KBM-7 (cell line): ENCODE data around the gene EGFL7.
"Not testable (repeated sequence)": the region's sequence is repeated elsewhere in the genome, so short reads cannot be mapped to it uniquely, and the experiment has no call there.

Source experiments
- DNase-seq: peaks from one replicate; pipeline ENCODE4 v3.0.0-alpha.2; 2015
- in situ Hi-C: fragments of 300-500 bp; cut with MboI; formaldehyde crosslinking; loops from 2 replicates; pipeline ENCODE4 v1.14.3; 2020; ENCODE audit warnings: low sequenced_read_pairs, low pct_unique_long_range_greater_than_20kb, mixed read lengths

The EGFL7 gene

DNA sequence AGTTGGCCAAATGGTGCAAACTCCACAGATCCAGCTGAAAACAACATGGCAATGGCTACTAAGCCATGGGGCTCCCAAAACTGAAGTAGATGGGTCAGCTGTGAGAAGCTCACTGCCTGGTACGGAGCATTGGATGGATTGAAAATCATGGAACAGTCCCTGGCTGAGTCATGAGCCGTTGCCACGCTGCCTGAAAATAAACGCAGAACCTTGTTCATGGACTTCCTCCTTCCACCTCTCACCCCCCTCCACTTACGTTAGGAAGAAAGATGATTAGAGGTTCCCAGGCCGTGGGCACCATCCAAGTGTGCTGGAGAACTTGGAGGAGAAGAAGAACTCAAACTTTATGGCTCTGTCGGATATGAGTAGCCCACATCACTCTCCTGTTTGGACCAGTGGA lies 42.8 kb downstream of the EGFL7 start:
- in situ Hi-C loops = no loop called here
- DNase-seq = peak; percentile 72

DNA sequence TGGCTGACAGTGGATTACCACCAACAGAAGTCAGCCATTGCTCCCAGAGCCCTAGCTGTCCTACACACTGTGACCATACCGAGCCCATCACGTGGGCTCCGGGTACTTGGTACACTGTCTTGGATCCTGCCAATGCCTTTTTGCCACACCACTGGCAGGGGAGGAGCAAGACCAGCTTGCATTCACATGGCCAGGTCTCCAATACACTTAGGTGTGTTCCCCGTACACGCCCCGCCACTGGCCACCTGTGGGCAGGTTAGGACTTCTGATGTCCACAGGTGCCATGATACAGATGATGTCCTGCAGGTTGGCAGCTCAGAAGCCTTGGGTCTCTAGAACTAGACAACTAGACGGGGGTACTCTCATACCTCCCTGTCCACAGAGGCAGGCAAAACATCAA lies 44.3 kb downstream of the EGFL7 start:
- in situ Hi-C loops = no loop called here
- no peak for DNase-seq

DNA sequence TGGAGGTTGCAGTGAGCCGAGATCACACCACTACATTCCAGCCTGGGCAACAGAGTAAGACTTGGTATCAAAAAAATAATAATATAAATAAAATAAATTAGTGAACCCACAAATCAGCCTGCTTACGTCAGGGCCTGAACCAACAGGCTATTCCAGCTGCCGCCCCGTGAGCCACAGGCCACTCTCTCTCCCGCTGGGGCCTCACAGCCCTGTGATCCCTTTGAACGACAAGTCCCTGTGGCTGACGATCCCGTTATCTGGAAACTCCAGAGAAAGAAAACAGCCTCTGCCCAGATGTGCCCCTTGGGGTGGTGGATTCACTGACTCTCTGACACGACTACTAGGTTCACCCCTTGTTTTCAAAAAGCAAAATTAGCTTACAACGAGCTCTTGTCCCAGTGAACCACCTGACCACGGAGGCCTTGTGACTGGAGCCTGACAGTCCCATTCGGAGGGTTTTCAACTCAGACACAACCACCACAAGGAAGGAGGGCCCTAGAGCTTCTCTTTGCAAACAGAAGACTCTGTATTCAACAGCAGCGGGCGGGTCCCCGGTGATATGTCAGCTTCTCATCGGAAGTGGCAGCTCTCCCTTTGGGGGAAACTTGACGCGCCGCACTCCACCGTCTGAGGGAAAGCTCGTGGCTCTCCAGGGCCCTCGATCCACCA lies 45.3 kb downstream of the EGFL7 start:
- in situ Hi-C loops = no loop called here
- DNase-seq = no peak

DNA sequence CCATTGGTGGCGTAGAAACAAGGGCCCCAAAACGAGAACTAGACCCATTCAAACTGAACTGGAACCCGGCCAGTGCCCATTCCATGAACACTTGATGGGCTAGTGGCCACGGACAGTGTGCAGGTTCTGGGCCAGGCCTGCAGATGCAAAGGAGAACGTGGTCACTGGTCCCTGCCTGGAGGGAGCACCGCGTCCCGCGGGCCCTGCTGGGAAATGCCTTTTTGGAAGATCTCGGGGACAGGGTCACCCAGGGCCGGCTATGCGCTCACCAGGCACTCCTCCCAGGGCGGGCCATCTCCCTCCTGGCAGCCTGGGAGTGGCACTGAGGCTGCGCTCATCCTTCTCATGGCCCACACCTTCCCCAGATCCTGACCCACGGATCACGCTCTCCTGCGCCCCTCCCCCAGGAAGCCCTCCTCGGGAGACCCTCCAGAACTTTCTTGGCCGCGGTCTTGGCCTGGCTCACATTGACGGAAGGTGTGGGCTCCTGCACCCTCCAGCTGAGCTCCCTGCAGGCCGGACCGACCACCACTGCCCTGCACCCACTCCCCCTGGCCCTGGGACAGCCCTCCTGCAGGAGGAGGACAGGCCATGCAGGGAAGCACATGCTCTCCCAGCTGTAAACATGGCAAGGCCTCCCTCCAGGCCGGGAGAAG lies 46.9 kb downstream of the EGFL7 start:
- no peak for DNase-seq
- in situ Hi-C loops = no loop called here

DNA sequence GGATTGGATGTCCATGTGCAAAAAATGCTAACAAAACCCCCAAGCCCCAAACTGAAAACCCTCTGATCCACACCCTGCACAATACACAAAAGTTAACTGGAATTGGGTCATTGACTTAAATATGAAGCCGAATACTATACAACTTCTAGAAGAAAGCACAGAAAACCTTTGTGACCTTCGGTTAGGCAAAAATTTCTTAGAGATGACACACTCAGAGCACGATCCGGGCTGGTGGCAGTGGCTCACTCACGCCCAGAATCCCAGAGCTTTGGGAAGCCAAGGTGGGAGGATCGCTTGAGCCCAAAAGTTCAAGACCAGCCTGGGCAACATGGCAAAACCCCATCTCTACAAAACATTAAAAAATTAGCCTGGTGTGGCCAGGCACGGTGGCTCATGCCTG lies 47.8 kb downstream of the EGFL7 start:
- DNase-seq = no peak
- in situ Hi-C loops = no loop called here

DNA sequence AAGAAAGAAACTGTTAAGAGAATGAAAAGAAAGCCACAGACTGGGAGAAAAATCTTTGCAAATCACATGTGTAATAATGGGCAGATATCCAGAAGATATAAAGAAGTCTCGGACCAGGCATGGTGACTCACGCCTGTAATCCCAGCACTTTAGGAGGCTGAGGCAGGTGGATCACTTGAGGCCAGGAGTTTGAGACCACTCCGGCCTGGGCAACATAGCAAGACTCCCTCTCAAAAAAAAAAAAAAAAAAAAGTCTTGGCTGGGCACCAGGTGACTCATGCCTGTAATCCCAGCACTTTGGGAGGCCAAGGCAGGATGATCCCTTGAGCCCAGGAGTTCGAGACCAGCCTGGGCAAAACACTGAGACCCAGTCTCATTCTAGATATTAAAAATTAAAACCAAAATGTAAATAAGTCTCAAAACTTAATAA lies 48.5 kb downstream of the EGFL7 start:
- in situ Hi-C loops, DNase-seq: not testable (repeated sequence)

DNA sequence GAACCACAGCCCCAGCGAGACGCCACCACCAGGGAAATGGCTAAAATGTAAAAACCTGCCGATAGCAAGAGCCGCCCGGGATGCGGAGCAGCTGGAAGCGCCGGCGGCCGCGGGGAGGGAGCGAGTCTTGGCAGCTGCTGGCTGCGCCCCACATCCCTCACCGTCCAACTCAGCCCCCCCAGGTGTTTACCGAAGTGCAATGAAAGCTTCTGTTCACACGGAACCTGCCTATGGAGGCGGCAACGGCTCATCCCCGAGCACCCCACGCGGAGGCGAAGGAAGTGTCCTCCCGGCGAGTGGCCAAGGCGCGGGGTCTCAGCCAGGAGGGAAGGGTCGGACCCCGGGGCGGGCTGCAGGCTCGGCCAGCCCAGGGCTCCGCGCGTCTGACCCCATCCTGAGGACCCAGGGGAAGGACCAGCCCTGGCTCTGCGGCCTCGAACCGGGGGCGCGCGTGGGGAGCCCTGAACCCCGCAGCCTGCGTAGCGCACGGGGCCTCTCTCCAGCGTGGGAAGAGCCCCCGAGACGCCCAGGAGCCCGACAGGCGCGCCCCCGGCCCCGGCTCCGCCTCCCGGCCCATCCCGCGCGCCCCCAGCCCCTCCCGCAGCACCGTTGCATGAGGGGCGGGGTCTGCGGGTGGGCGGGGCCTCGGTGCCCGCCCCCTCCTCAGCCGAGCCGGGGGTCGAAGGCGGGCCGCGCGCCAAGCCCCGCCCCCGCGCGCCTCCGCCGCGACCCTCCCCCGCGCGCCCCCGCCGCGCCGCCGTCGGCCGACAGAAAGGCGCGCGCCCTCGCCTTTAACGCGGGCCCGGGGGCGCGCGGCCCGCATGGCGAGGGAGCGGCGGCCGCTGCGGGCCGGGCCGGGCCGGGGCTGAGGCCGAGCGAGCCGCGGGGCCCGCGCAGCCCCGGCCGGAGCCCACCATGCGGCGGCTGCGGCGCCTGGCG lies 49.3 kb downstream of the EGFL7 start, which contains the start of gene DIPK1B:
DIPK1B (plus strand) TSS at position 822 of the 939 bp plus-strand sequence; CDS start at position 916, 94 bp downstream.
- peak; percentile 58 for DNase-seq
- in situ Hi-C loops = no loop called here

DNA sequence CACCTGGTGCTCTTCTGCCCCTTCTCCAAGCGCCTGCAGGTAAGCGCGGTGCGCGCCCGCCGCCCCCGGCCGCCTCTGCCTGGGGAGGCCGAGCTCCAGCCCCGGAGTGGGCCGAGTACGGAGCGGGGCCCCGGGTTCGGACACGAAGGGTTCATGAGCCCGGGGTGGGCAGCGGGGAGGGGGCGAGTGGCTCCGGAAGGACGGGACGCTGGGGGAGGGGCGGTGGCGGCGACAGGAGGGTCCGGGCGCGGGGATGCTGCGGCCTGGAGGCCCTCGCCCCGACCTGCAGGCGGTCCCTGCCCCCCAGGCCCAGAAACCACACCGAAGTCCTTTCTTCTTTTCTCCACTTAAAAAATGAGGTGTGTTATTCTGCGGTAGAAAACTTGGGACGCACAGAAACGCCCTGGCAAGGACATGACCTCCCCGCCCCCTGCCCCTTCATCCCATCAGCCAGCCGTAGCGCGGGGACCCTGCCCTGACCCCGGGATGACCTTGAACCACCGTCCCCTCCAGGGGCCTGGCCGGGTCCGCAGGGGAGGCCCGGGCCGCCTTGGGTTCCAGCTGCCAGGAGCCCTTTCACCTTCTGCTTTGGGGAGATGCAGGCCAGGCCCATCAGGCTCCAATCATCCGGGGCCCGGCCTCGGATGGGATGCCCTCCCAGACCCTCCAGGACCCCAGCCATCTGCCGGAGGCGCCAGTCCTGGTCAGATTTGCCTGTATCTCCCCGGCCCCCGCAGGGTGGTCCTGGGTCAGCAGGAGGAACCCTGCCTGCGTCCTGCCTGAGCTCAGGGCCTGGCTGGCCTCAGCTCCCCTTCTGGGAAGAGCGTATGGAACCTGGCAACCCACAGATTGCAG lies 50.2 kb downstream of the EGFL7 start:
- in situ Hi-C loops = no loop called here
- no peak for DNase-seq

DNA sequence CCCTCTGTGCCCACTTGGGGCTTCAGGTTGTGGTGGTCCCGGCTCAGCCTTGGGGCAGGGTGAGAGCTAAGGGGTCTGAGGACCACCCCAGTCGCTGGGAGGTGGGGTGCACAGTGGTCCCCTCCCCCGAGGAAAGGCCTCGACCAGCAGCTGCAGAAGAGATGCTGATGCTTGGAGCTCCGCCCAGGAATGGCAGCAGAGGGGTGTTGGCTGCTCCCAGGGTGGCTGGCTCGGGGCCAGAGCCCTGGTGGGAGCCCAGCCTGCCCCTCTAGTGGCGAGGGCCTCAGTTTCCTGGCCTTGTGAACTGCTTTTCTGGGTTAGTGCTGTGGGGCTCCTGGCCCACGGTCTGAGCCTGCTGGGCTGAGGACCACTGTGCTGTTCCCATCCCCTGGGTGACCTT lies 50.8 kb downstream of the EGFL7 start:
- no peak for DNase-seq
- in situ Hi-C loops = no loop called here

DNA sequence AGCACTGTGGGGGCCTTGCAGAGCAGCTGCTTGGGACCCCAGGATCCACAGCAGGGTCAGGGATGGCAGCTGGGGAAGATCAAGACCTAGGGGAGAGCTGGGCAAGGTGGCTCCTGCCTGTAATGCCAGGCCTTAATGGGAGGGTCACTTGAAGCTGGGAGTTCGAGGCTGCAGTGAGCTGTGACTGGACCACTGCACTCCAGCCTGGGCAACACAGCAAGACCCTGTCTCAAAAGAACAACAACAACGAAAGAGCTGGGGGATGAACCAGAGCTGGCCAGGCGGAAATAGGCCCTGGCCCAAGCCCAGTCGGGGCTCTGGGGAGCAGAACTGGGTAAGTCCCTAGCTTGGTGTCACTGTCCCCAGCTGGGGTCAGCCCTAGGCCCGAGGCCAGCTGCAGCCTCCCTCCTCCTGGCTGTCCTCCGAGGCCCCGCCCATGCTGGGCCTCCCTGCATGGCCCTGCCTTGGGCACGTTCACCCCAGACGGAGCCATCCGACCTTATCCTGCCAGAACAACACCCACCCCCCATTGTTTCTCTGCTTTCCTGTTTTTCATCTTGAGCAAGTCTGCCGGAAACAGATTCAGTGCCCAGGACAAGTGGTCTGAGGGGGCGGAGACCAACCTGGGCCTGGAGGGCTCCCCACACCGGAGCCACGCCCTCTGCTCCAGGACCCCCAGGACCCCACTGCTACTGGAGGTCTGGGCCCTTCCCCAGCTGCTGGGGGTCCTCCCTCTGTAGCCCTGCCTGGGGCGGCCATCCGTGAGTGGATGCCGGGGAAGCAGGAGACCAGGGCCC lies 51.6 kb downstream of the EGFL7 start:
- peak; percentile 85 for DNase-seq
- in situ Hi-C loops = no loop called here

DNA sequence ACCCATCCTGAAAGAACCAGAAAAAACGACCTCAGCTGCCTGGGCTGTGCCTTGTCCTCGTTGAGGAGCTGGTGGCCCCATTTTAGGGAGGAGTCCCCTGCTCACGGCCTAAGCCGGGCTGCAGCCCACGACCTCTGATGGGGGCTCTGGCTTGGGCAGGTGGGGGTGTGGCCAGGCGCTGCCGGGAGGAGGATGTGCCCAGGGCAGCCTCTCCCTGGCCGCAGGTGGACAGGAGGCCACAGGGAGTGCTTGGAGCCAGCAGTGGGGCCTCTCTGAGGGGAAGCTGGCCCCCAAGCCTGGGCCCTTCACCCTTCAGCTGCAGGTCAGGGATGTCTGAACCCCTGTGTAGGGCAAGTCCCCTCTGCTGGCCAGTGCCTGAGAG lies 52.2 kb downstream of the EGFL7 start:
- no peak for DNase-seq
- in situ Hi-C loops = no loop called here

DNA sequence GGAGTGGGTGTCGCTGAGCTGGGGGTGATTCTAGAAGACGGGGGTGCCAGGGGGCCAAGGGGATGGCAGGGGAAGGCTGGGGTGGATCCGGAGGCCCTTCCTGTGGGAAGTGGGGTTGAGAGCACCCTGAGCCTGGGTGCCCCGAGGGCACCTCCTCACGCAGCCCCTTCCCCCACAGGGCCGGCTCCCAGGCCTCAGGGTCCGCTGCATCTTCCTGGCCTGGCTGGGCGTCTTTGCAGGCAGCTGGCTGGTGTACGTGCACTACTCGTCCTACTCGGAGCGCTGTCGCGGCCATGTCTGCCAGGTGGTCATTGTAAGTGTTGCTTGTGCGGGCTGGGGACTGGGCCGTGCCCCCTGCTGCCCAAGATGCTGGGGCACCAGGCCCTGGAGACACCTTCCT lies 54.7 kb downstream of the EGFL7 start:
- DNase-seq = no peak
- in situ Hi-C loops = no loop called here

DNA sequence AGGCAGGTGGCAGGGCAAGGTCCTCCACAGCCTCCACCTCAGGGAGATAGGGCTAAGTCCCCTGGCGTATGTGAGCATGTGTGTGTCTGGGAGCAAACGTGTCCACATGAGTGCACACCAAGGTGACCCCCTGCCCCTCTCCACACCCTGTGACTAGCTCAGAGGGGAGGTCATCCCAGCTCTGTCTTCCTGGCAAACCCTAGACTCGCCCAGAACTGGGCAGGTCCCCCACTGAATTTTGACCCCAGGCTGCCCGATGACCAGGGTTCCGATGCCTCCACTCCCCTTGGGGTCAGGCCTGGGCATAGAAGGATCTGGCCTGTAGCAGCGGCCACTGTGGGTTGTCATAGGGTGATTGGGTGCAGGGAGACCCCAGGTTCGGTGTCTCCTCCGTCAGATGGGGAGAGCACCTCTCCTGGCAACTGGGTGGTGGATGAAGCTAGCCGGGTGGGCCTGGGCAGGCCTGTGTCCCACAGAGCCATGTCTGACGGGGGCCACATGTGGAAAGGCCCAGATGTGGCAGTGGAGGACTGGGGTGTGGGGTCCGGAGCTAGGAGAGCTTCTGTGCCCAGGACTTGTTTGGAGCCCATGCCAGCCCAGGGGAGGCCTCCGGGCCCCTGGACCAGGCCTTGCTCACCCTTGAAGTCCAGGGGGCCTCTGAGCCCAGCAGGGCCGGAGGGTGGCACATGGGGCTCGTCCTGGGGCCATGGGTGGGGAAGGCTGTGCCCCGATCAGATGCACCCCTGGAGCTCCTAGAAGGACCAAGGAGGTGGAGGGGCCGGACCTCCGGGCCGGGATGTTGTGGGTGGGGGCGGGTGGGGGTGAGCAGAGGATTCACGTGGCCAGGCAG lies 55.9 kb downstream of the EGFL7 start:
- in situ Hi-C loops = no loop called here

DNA sequence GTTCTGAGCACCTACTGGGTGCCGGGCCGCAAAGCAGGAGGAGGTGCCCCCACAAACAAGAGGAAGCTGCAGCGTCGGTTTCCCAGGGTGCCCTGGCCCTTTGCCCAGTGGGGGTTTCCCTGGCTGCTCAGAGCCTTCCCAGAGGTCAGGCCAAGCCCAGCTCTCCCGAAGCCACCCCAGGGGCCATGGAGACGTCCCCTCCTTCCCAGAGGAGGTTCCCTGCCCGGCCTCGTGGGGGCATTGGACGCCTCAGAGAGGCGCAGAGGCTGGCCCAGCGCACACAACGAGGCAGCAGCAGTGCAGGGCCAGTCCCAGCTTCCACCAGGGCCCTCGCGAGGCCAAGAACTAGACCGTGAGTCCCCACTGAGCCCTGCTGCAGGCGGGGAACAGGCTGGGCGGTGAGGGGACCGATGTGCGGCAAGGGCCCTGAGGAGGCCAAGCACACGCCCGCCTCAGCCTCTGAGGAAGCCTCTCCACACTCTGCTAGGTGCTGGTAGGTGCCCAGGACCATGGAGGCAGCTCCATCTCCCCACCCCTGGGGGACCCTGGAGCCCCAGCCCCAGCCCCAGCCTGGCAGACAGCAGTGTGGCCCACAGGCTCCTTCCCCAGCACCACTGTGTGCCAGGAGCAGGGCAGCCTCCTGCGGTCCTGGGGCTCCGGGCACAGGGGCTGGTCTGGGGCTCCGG lies 56.6 kb downstream of the EGFL7 start:
- DNase-seq = no peak
- in situ Hi-C loops = no loop called here

More for the DNA sequence above, 55.9 kb downstream of the EGFL7 start:
- DNase-seq = no peak

DNA sequence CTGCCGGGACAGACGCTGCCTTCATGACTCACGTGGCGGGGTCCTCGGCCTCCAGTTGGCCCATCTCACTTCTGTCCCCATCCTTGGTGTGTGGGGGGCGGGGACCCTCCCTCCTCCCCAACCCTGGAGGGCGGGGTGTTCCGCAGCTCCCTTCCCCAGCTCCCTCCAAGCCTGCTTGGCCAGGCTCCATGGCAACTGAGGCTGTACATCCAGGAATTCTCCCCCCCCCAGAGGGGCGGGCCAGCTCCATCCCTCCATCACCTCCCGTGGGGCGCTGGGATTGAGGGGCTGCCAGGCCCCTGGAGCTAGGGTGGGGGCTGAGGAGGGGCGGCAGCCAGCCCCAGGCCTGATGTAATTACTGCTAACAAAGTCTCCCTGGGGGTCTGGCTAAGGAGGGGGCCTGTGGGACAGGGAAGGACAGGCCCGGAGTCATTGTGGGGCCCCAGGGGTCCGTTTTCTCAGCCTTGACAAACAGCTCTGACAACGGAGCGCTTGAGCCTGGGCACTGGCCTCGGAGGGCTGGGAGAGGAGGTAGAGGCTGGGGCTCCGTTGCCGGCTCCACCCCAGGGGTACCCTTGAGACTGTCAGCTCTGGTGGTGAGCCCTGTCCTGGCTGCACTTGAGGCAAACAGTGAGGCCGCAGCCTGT lies 57.7 kb downstream of the EGFL7 start:
- in situ Hi-C loops = no loop called here
- DNase-seq = no peak

DNA sequence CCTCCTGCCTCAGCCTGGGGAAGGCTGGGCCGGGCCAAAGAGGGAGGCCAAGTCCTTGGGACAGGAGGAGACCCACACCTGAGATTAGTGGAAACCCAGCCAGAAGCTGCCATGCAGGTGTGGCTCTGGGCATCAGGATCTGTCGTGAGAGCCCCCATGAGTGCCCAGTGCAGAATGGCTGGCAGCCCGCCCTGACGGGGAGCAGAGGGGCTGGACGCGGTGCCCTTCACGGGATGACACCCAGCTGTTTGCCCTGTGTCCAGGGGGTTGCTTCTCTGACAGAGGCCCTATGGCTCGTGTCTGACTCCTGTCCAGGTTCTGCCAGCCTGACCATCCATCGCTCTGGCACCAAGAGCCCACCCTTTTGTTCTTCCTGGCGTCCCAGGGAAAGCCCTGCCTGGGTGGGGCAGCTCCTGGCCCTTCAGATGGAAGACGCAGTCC lies 58.2 kb downstream of the EGFL7 start:
- no peak for DNase-seq
- in situ Hi-C loops = no loop called here
